ENCODE data around the gene SCAF4.
A peak's percentile ranks its signal among the peaks of the same experiment; 100 is the strongest.
"Not testable (repeated sequence)": the region's sequence is repeated elsewhere in the genome, so short reads cannot be mapped to it uniquely, and the experiment has no call there.

SCAF4 gene

DNA sequence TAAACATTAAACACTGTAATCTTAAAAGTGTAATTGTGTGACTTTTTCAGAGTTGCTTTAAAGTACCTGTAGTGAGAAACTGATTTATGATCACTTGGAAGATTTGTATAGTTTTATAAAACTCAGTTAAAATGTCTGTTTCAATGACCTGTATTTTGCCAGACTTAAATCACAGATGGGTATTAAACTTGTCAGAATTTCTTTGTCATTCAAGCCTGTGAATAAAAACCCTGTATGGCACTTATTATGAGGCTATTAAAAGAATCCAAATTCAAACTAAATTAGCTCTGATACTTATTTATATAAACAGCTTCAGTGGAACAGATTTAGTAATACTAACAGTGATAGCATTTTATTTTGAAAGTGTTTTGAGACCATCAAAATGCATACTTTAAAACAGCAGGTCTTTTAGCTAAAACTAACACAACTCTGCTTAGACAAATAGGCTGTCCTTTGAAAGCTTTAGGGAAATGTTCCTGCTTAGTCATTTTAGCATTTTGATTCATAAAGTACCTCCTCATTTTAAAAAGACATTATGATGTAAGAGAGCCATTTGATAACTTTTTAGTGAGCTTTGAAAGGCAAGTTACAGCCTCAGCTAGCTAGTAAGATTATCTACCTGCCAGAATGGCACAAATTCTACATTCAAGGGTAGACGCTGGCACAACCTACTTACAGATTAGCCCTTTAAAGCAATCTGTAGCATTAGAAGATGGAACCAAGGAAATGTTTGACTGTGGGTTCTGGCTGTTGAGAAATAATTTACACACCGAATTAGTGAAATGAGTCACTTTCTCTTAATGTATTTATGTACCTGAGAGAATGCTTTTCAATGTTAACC is 63.0 kb downstream of the SCAF4 start:
- DNase-seq: no peak

DNA sequence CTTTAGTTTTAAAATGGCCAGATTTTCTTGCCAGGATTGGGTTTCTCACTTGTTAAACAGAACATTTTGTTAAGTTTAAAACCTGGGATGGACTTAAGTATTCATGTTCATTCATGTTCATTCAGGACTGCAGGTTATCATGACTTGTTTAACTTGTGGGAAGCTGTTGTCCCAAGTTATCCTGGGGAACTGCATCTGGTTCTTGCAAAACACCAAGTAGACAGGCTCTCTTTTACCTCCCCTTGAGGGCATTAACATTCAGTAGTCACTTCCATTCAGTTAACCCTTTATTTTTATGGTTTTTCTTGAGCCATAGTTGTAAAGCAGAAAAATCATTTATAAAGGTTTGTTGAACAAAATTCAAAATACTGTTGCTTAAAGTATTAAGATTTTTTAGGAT is 64.3 kb downstream of the SCAF4 start:
- no peak for DNase-seq

DNA sequence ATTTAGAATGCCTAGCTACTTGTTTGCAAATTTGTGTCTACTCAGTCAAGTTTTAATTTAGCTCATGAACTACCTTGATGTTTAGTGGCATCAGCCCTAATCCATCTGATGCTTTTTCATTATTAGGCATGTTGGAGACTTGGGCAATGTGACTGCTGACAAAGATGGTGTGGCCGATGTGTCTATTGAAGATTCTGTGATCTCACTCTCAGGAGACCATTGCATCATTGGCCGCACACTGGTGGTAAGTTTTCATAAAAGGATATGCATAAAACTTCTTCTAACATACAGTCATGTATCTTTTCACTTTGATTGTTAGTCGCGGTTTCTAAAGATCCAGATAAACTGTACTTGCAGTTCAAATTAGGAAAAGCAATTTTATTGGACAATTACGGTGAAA is 64.8 kb downstream of the SCAF4 start:
- no peak for DNase-seq

DNA sequence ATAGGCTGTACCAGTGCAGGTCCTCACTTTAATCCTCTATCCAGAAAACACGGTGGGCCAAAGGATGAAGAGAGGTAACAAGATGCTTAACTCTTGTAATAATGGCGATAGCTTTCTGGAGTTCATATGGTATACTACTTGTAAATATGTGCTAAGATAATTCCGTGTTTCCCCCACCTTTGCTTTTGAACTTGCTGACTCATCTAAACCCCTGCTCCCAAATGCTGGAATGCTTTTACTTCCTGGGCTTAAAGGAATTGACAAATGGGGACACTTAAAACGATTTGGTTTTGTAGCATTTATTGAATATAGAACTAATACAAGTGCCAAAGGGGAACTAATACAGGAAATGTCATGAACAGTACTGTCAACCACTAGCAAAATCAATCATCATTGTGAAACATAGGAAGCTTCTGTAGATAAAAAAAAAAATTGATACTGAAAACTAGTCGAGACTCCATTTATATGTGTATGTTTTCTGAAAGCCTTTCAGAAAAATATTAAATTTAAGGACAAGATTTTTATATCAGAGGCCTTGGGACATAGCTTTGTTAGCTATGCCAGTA is 65.4 kb downstream of the SCAF4 start:
- no peak for DNase-seq

DNA sequence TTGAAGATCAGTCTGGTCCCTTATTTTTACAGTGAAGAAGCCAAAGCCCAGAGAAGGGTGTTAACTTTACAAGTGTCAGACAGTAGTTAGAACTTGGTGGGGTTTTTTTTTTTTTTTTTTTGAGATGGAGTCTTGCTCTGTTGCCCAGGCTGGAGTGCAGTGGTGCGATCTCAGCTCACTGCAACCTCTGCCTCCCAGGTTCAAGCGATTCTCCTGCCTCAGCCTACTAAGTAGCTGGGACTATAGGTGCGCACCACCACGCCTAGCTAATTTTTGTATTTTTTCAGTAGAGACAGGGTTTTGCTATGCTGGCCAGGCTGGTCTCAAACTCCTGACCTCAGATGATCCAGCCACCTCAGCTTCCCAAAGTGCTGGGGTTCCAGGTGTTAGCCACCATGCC is 66.0 kb downstream of the SCAF4 start:
- not testable (repeated sequence) for DNase-seq

DNA sequence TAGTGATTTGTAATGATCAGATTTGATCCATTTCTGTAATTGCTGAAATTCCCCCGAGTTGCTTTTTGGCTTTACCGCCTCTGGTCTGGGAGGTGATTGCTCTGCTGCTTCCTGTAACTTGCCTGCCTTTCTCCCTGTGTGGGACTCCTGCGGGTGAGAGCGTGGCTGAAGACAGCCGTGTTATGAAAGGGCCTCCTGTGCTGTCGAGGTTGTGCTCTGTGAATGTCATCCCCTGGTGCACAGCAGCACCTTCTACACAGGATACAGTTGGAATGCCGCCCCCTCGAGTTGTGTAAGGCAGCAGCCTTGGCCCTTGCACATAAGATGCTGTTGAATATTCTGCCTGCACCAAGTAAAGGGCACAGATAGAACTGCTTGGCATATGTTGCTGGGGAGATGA is 66.5 kb downstream of the SCAF4 start:
- DNase-seq: no peak

DNA sequence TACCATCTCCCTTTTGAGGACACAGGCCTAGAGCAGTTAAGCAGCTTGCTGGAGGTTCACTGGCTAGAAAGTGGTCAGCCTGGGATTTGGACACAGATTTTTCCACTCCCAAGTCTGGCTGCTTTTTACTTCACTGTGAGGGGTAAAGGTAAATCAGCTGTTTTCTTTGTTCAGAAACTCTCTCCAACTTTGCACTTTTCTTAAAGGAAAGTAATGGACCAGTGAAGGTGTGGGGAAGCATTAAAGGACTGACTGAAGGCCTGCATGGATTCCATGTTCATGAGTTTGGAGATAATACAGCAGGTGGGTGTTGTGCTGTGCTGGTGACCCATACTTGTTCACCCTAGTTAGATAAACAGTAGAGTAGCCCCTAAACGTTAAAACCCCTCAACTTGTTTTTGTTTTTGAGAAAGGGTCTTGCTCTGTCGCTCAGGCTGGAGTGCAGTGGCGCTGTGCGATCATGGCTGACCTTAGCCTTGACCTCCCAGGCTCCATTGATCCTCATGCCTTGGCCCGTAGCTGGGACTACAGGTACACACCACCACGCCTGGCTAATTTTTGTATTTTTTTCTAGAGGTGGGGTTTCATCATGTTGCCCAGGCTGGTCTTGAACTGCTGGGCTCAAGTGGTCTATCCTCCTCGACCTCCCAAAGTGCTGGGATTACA is 68.2 kb downstream of the SCAF4 start:
- no peak for DNase-seq

DNA sequence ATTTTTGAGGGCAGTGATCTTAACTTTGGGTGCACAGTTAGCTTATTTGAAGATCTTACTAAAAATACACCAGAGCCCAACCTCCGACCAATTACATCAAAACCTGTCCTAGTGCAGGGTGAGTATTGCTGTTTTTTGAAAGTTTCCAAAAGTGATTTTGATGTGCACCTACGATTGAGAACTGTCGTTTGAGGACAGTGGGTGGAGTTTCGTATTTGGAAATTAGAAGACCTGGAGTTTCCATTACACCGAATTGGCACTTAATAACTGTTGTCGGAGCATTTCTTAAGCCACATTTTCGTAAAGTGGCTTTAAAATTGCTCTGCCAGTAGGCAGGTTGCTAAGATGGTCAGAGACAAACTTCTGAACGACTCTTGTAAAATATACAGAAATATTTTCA is 71.3 kb downstream of the SCAF4 start:
- DNase-seq: no peak

DNA sequence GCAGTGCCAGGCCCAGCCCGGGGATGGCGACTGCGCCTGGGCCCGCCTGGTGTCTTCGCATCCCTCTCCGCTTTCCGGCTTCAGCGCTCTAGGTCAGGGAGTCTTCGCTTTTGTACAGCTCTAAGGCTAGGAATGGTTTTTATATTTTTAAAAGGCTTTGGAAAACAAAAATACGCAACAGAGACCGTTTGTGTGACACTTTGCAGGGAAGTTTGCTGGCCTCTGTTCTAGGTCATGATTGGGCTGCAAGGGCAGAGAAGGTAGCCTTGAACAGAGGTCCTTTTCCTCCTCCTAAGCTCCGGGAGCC is 71.7 kb downstream of the SCAF4 start:
- DNase-seq: no peak

DNA sequence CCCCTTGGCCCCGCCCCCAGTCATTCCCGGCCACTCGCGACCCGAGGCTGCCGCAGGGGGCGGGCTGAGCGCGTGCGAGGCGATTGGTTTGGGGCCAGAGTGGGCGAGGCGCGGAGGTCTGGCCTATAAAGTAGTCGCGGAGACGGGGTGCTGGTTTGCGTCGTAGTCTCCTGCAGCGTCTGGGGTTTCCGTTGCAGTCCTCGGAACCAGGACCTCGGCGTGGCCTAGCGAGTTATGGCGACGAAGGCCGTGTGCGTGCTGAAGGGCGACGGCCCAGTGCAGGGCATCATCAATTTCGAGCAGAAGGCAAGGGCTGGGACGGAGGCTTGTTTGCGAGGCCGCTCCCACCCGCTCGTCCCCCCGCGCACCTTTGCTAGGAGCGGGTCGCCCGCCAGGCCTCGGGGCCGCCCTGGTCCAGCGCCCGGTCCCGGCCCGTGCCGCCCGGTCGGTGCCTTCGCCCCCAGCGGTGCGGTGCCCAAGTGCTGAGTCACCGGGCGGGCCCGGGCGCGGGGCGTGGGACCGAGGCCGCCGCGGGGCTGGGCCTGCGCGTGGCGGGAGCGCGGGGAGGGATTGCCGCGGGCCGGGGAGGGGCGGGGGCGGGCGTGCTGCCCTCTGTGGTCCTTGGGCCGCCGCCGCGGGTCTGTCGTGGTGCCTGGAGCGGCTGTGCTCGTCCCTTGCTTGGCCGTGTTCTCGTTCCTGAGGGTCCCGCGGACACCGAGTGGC is 72.2 kb downstream of the SCAF4 start, which contains the start of gene SOD1:
SOD1 (plus strand) TSS at position 158 of the 723 bp plus-strand sequence; CDS start at position 235, 77 bp downstream.
- DNase-seq: peak; percentile 97

DNA sequence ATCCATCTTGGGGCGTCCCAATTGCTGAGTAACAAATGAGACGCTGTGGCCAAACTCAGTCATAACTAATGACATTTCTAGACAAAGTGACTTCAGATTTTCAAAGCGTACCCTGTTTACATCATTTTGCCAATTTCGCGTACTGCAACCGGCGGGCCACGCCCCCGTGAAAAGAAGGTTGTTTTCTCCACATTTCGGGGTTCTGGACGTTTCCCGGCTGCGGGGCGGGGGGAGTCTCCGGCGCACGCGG is 72.7 kb downstream of the SCAF4 start:
- no peak for DNase-seq

DNA sequence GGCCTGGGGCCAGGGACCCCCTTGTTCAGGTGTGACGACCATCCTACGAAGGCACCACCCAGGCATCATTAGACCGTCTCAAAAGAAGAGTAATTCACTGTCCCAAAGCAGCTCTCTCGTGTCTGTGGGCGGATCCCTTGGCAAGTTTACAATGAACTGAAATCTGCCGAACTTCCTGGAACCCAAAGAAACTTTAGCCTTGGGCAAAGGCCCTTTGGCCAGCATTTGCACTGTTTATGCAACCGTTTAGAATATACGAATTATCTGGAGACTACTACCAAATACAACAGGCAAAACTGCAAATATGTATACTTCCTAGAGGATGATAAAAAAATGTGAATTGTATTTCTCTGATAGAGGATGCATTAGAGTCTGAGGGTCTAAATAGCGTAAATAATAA is 73.9 kb downstream of the SCAF4 start:
- DNase-seq: no peak

DNA sequence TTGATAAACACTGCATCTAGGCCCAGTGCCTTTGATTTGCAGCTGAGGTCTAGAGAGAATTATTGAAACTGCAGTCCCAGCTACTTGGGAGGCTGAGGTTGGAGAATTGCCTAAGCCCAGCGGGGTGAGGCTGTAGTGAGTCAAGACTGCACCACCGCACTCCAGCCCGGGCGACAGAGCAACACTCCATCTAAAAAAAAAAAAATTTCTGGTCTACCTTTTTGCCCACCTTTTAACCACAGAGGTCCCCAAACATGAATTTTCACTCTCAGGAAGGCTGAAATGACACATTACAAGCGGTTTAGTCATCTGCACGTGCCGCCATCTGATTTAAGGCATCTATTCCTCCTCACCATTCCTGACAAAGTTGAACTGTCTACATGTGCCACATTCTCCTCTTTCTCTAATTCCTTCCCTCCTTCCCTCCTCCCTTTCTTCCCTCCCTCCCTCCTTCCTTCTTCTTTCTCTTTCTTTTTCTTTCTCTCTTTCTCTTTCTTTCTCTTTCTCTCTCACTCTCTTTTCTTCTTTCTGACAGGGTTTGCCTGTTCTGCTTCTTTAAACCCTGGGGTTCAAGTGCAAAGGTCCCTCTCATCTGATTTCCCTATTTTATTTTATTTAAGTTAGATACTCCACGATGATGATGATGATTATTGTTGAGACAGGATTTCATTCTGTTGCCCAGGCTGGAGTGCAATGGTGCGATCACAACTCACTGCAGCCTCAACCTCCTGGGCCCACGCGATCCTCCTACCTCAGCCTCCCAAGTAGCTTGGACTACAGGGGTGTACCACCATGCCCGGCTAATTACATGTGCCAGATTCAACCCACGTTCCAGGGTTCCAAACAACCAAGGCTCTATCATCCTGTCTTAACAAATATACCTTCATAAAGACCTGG is 75.5 kb downstream of the SCAF4 start:
- no peak for DNase-seq

DNA sequence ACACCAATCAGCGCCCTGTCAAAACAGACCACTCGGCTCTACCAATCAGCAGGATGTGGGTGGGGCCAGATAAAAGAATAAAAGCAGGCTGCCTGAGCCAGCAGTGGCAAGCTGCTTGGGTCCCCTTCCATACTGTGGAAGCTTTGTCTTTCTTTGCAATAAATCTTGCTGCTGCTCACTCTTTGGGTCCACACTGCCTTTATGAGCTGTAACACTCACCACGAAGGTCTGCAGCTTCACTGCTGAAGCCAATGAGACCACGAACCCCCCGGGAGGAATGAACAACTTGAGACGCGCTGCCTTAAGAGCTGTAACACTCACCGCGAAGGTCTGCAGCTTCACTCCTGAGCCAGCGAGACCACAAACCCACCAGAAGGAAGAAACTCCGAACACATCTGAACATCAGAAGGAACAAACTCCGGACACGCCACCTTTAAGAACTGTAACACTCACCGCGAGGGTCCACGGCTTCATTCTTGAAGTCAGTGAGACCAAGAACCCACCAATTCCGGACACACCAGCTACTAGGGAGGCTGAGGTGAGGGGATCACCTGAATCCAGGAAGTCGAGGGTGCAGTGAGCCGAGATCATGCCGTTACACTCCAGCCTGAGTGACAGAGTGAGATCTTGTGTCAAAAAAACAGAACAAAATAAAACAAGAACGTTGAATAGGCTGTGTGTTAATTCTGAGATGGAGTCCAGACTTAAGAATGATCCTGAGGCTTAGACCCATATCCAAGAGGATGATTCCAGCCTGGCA is 76.9 kb downstream of the SCAF4 start:
- not testable (repeated sequence) for DNase-seq

DNA sequence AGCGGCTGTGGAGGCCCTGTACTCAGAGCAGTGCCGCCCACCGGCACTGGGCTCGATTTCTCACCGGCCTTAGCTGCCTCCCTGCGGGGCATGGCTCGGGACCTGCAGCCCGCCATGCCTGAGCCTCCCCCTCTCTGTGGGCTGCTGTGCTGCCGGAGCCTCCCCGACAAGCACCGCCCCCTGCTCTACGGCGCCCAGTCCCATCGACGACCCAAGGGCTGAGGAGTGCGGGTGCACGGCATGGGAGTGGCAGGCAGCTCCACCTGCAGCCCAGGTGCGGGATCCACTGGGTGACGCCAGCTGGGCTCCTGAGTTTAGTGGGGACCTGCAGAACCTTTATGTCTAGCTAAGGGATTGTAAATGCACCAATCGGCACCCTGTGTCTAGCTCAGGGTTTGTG is 77.6 kb downstream of the SCAF4 start:
- DNase-seq: no peak

DNA sequence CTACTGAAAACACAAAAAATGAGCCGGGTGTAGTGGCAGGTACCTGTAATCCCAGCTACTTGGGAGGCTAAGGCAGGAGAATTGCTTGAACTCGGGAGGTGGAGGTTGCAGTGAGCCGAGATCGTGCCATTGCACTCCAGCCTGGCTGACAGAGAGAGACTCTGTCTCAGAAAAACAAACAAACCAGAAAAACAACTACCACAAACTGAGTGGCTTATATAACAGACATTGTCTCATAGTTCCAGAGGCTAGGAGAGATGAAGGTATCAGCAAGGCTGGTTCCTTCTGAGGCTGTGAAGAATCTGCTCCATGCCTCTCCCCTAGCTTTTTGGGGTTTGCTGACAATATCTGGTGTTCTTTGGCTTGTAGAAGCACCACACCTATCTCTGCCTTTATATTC is 80.4 kb downstream of the SCAF4 start:
- not testable (repeated sequence) for DNase-seq

DNA sequence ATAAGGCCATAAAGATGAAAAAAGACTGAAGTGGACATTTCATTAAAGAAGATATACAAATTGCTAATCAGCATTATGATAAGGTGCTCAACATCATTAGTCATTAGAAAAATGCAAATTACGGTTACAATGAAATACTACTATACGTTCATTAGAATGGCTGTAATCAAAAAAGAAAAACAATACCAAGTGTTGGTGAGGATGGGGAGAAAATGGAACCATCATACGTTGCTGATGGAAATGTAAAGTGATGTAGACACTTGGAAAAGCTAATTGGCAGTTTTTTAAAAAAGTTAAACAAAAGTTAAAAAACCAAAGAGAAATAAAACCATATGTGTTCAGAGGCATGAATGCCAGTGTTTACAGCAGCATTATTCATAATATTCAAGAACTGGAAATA is 81.0 kb downstream of the SCAF4 start:
- no peak for DNase-seq

DNA sequence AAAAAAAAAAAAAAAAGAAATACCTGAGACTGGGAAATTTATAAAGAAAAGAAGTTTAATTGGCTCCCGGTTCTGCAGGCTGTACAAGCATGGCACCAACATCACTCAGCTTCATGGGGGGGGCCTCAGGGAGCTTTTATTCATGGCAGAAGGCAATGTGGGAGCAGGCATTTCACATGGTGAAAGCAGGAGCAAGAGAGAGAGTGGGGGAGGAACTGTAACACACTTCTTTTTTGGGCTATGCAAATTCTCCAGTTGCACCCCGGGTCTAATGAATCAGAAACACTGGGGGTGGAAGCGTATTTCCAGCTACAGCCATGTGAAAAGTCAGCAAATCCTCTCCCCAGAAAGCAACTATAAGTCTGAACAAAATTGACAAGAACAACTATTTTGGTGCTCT is 84.3 kb downstream of the SCAF4 start:
- no peak for DNase-seq

DNA sequence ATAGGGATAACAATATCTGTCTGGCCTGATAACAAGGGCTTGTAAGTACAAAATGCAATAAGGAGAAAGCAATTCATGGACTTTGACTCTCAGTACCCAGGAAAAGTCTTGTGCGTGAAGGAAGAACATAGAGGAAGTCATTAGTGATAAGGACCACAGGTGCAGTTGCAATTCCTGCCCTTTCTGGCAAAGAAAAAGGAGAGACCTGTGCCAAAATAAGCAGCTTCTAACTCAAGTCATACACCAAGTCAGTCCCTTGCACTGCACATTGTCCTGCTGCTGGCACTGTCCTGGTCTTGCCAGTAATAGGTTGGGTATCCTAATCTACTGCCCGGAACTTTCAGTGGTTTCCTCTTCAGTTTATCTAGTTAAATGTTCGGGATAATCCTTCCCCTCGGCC is 87.3 kb downstream of the SCAF4 start:
- no peak for DNase-seq

DNA sequence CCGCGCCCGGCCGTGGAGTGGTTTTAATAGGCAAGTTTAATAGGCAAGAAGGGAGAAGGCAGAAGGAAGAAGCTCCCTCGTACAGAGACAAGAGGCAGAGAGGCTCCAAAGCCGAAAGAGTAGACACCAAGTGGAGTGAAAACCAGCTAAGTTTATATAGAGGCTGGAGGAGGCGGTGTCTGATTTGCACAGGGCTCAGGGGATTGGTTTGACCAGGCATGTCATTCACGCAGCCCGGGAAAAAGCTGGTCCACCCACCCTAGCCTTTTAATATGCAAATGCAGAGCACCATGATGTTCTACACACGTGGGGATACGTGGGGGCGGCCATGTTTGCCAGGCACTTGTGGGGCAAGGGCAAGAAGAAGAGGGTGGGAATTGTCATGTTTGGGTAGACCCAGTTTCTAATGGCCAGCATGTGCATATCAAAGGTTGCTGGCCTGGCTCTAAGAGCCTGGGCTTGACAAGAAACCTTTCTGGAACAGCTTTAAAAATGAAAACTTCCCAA is 90.4 kb downstream of the SCAF4 start:
- DNase-seq: no peak

DNA sequence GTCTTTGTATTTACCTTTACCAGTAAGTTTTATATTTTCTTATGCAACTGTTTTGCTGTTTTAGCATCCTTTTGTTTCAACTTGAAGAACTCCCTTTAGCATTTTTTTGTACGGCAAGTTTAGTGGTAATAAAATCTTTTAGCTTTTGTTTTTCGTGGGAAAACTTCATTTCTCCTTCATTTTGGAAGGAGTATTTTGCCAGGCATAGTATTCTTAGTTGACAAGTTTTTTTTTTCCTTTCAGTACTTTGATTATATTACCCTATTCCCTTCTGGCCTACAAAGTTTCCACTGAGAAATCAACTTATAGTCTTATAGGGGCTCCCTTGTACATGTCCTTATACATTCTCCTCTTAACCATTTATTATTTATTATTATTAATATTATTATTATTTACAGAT is 95.0 kb downstream of the SCAF4 start:
- no peak for DNase-seq

DNA sequence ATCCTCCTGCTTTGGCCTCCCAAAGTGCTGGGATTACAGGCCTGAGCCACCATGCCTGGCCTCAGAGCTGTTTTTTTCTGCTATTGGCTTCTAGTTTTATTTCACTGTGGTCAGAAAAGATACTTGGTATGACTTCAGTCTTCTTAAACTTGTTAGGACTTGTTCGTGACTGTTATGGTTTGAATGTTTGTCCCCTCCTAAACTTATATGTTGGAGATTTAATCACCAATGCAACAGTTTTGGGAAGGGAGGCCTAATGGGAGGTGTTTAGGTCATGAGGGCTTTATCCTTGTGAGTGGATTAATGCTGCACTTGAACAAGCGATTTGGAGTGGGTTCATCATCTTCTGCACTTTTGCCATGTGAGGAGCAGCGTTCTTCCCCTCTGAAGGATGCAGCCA is 96.9 kb downstream of the SCAF4 start:
- no peak for DNase-seq

Measured in activated CD4-positive, alpha-beta T cell treated with anti-CD3 and anti-CD28 coated beads, Interleukin-2, amount 50 U/mL, for 1 hour (primary cell).